HepG2 (cell line): ENCODE data around the gene SLC35B2.

Experiments used
- BRF2 ChIP-seq: sonication (generic); formaldehyde crosslinking; IDR thresholded peaks from 2 replicates; pipeline ENCODE4 v1.8.1; 2022; ENCODE audit warnings: mild to moderate bottlenecking, missing genetic modification reagents
- CTCF ChIP-seq: sonication (generic); formaldehyde crosslinking; IDR thresholded peaks from 2 replicates; pipeline ENCODE4 v1.5.0; 2020; ENCODE audit warnings: mild to moderate bottlenecking, missing genetic modification reagents, moderate library complexity
- FOXA3 ChIP-seq: IDR thresholded peaks from 2 replicates; pipeline ENCODE4 v1.6.1; 2016; ENCODE audit warnings: missing genetic modification reagents, missing compliant biosample characterization
- FOXJ3 ChIP-seq: sonication (generic); formaldehyde crosslinking; IDR thresholded peaks from 2 replicates; pipeline ENCODE4 v1.4.0; 2020; ENCODE audit warnings: missing genetic modification reagents, mild to moderate bottlenecking, borderline replicate concordance
- KLF13 ChIP-seq: sonication (generic); formaldehyde crosslinking; IDR thresholded peaks from 2 replicates; pipeline ENCODE4 v1.4.0; 2020; ENCODE audit warnings: mild to moderate bottlenecking, missing genetic modification reagents
- MXD1 ChIP-seq: sonication (generic); formaldehyde crosslinking; IDR thresholded peaks from 2 replicates; pipeline ENCODE4 v1.4.0; 2020; ENCODE audit warnings: mild to moderate bottlenecking, missing genetic modification reagents
- POLR2A ChIP-seq, 2 experiments: IDR thresholded peaks; 2 replicates each; pipeline ENCODE4 v1.6.1; 2011; ENCODE audit warnings: low read depth in 2 of 2, low read length in 2 of 2, mild to moderate bottlenecking in 1 of 2, moderate library complexity in 1 of 2; ENCODE audit not compliant: insufficient read depth in 1 of 2
- SMAD1 ChIP-seq: sonication (generic); formaldehyde crosslinking; IDR thresholded peaks from 2 replicates; pipeline ENCODE4 v1.4.0; 2020; ENCODE audit warnings: missing genetic modification reagents, low read depth, mild to moderate bottlenecking, borderline replicate concordance
- ZNF232 ChIP-seq: sonication (generic); formaldehyde crosslinking; IDR thresholded peaks from 2 replicates; pipeline ENCODE4 v1.4.0; 2020; ENCODE audit warnings: missing genetic modification reagents, borderline replicate concordance

DNA sequence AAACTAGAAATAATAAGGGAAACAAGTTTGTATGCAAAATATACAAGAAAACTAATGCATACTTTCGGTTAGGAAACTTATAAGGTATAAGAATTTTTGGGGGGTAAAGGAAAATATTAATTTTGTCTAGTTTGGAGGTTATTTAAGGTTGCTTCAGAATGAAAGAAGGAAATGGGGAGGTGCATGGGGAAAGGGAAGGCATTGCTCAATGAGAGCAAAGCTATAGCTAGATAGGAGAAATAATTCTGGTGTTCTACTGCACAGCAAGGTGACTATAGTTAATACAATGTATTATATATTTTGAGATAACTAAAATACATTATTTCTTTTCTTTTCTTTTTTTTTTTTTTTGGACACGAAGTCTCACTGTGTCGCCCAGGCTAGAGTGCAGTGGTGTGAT lies 46.0 kb downstream of the SLC35B2 start:
- TF ChIP-seq SMAD1 (CRISPR knock-in tag) (no peak), KLF13 (no peak), MXD1 (no peak), CTCF (no peak), FOXJ3 (CRISPR knock-in tag) (no peak), ZNF232 (CRISPR knock-in tag) (no peak), FOXA3 (CRISPR knock-in tag) (no peak), POLR2A (IDR thresholded peaks at IDR 0.05; ENCODE audit: insufficient read depth in 1 of 2, low read depth in 2 of 2, low read length in 2 of 2) (no peak), BRF2 (no peak)
